Subcutaneous adipose tissue (tissue), 4 donors: ENCODE data around the gene HERPUD1. TPM values are rescaled to one million over a fixed set of nuclear protein-coding genes. Genes with fewer than 3 reads are reported as not detected.

ENCODE experiments used
- total RNA-seq, 4 donors: library from RNA; depleted of rRNA; stranded (reverse); fragments of >200 nt; gene quantifications; one replicate each; pipeline ENCODE4 v1.1.0, GENCODE V29; 2016
- TF ChIP-seq, protein P1 (sequence below): fragments of 450-650 bp; IDR thresholded peaks from one replicate; pipeline ENCODE4 v1.5.1; 2016; ENCODE audit warnings: low read depth, mild to moderate bottlenecking, control low read depth, antibody characterized with exemption, moderate library complexity

The HERPUD1 gene
- total RNA-seq, 4 donors from 2014 or later = 134 to 230 (median 170) TPM

DNA sequence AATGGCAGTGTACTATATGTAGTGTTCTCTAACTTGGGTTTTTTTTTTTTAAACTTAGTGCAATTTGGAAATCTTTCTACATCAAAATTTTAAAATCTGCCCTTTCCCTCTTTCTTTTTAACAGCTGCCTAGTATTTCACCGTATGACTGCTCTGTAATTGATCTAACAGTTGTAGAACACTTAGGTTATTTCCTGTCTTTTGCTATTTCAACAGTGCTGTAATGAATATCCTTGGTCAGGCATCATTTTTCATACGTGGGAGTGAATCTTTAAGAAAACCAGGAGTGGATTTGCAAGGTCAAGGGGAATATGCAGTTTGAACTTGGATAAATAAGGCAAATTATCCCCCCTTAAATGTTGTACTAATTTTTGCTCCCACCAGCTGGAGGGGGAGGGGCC lies 61.3 kb downstream of the HERPUD1 start:
- TF ChIP-seq, protein P1, sequence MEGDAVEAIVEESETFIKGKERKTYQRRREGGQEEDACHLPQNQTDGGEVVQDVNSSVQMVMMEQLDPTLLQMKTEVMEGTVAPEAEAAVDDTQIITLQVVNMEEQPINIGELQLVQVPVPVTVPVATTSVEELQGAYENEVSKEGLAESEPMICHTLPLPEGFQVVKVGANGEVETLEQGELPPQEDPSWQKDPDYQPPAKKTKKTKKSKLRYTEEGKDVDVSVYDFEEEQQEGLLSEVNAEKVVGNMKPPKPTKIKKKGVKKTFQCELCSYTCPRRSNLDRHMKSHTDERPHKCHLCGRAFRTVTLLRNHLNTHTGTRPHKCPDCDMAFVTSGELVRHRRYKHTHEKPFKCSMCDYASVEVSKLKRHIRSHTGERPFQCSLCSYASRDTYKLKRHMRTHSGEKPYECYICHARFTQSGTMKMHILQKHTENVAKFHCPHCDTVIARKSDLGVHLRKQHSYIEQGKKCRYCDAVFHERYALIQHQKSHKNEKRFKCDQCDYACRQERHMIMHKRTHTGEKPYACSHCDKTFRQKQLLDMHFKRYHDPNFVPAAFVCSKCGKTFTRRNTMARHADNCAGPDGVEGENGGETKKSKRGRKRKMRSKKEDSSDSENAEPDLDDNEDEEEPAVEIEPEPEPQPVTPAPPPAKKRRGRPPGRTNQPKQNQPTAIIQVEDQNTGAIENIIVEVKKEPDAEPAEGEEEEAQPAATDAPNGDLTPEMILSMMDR = no peak

DNA sequence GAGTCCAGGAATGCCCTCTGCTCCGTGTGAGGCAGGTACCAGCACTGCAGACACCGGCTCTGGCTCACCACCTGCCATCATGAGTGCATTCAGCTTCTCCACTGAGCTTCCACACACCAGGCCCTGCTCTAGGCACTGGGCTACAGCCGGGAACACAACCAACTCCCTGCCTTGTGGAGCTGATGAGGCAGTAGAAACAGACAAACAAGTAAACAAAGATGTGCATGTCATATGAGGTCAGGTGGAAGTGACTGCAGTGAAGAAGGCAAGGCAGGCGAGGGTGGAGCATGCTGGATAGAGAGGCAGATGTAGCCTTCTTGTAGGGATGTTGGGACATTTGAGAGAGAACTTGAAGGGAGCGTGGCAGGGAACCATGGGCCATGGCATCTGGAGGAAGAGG lies 62.4 kb downstream of the HERPUD1 start:
- TF ChIP-seq, protein P1 = no peak

Other genes starting within 250 kb of the HERPUD1 start
- 1,000 to 10,000 TPM; 1,122 to 4,299 (median 2,004) TPM for gene MT1X, start 249.7 kb upstream of the HERPUD1 start, total RNA-seq
- gene NUP93, start 202.0 kb upstream of the HERPUD1 start, total RNA-seq = 10 to 100 TPM; 28.4 to 57.6 (median 47.5) TPM
- not detected for gene SLC12A3, start 66.9 kb upstream of the HERPUD1 start, total RNA-seq
- gene CETP, start 29.8 kb downstream of the HERPUD1 start, total RNA-seq = 10 to 100 TPM in 1 of 4 donors, 1 to 10 TPM in 1, not detected in 2; 2.4 to 14.9 TPM
- 100 to 1,000 TPM in 1 of 4 donors, 10 to 100 TPM in 3; 18.0 to 139 (median 30.6) TPM for gene NLRC5, start 57.4 kb downstream of the HERPUD1 start, total RNA-seq
- 10 to 100 TPM; 27.4 to 56.5 (median 40.7) TPM for gene CPNE2, start 160.4 kb downstream of the HERPUD1 start, total RNA-seq